GM12801 (cell line): ENCODE results near the gene ST6GAL1.

Experiments used
- CTCF ChIP-seq: IDR thresholded peaks from one replicate; pipeline ENCODE4 v1.5.1; 2011; ENCODE audit warnings: control low read depth; ENCODE audit not compliant: insufficient read length; ENCODE audit errors: extremely low read depth

Gene ST6GAL1

GRCh38 chr3:187021748-187022402 is 91.5 kb downstream of the ST6GAL1 start:
- TF ChIP-seq CTCF: no peak

DNA sequence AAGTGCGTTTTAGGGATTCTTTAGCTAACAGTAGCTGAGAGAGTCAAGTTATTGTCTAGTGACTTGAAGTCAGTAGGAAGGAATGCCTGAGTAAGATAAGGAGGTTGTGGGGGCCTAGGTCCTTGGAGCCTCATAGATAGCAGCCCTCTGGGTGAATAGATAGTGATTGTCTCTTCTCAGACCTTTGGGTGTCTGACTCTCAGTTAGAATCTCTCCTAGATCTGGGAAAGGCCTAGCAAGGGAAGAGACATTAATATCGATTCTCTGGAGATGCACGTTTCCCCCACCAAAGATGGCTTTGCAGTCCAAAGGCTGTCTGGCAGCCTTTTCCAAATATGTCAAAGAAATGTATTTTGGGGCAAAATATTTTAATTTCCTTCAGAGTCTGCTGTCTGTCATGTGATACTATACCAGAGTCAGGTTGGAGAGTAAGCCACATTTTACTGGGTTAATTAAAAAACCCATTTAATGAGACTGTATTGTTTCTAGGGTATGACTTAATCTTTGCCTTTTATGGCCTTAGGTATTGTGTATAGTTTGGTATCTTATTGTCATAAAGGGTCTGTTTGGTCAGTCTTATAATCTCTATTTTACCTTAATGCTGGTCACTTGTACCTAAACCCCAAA is 92.2 kb downstream of the ST6GAL1 start:
- no peak for TF ChIP-seq CTCF

DNA sequence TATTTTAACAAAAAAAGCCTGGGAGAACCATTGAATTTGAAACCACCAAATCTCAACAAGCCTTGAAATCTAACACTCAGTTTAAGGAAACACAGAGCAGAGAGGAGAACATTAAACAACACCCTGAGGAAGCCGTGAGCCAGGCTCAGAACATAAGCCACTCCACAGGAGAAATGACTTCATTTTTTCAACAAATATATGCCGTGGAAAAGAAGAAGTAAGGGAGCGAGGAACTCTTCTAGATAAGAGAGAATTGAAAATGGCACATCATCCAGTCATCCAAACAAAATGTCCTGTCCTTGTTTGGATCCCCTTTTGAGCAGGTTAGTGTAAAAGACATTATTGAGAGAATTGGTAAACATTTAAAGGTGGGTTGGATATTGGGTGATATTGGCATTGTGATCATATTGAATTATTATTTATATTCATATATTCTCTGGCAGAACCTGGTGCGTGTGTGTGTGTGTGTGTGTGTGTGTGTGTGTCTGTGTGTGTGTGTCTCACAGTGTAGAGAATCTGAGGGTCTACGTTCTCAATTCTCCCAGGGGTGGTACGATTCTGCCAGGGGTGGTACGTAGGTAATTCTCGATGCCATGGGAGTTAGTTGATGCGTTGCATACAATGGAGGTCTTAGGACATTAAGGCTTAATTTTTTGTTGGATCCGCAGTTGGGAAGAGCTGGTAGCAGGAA is 94.4 kb downstream of the ST6GAL1 start:
- TF ChIP-seq CTCF: no peak

DNA sequence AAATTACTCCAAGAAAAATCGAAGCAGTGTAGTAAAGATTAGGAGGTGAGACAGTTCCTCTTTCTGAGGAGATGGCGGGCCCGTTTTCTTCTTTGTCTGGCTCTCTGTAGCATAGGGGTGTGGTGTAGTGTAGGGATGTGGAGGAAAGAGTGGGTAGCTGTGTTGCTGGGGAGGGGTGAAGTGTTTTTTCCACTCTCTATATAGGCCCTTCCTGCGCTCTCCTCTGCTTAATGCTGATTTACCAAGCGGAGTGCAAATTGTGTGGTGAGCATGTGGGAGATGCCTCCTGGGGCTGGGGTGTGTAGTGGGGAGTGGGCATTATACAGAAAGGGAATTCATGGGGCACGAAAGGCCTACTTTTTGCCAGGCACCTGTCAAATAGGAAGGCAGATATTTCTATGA is 94.9 kb downstream of the ST6GAL1 start:
- TF ChIP-seq CTCF: no peak

- TF ChIP-seq CTCF: no peak
These were observed 95.5 kb downstream of the ST6GAL1 start for GRCh38 chr3:187025656-187026316.

DNA sequence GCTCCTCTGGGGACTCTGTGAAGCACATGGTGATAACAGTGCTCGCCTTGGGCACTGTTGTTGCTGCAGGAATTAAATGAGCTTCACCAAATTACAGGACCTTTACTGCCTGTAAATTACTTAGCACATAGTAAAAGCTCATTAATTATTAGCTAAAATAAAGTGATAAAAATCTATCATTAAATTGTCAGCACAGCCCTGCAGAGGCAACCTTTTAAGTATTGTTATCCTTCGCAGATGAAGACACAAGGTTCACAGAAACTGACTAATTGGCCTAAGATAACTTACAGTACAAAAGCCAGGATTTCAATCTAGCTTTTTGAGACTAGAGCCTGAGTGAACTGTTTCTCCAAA is 96.0 kb downstream of the ST6GAL1 start:
- no peak for TF ChIP-seq CTCF

DNA sequence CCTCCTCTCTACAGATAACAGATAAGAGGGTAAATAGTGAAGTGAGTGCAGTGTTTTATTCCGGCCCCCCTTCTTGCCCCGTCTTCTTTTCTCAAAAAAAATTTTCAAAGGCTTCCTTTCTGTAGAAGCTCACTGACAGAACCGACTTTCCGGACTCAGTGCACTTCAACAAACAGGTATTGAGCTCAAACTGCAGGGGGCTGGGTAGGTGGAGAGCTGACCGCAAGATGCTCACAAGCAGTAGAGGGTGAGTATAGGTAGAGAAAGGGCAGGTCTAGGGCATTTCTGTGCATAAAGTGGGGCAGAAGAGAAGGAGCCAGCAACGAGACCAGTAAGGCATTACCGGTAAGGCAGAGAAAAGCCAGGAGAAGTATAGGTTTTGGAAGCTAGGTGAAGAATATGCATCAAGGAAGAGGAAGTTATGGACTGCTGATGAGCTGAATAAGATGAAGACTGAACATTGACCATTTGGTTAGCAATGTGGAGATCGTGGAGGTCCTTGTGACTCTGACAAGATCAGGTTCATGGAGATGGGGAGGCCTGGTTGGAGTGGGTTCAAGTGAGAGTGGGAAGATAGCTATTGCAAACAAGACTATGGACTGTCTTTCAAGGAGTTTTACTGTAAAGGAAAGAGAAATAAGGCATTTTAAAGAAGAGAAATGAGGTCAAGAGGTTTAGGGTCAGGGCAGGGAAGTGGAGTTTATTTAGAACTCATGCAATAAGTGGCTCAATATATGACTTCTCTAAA is 97.4 kb downstream of the ST6GAL1 start:
- no peak for TF ChIP-seq CTCF
